H54 (cell line): Measurements from ENCODE around the gene KRABD2.
"Not testable (repeated sequence)": the region's sequence is repeated elsewhere in the genome, so short reads cannot be mapped to it uniquely, and the experiment has no call there.

Experiments used
- DNase-seq: peaks from one replicate; pipeline ENCODE4 v3.0.0; 2011; ENCODE audit warnings: low spot score, mixed read lengths; ENCODE audit not compliant: insufficient read length
- FAIRE-seq: peaks from 3 replicates; lab custom pipeline; 2011; peaks lifted over from hg19 to GRCh38; lab: Jason Lieb, UNC
- POLR2A ChIP-seq: IDR thresholded peaks from 2 replicates; pipeline ENCODE4 v1.6.1; 2011; ENCODE audit warnings: low read depth, mild to moderate bottlenecking, low read length

The KRABD2 gene

DNA sequence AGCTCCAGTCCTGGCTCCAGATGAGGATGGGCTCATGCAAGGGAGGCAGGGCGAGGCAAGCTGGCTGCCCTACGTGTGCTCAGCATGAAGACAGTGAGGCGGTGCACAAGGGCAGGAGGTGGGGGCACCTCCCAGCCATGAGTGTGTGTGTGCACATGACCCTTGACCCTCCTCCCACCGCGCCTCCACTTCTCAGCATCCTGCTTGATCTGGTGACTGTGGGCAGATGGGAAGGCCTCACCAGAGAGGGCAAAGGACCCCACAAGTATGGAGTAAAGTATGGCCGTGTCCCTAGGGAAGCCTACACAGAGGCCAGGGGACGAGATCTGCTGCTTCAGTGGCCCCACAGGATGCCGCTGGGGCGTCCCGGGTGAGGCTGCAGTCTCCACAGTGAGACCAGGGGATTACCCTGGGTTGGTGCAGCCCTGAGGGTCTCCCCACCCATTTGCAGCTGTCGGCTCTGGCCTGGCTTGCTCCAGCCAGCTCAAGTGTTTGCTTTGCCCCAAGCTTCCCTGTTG lies 29.1 kb upstream of the KRABD2 start:
- TF ChIP-seq POLR2A = no peak
- no peak for DNase-seq
- no peak for FAIRE-seq

DNA sequence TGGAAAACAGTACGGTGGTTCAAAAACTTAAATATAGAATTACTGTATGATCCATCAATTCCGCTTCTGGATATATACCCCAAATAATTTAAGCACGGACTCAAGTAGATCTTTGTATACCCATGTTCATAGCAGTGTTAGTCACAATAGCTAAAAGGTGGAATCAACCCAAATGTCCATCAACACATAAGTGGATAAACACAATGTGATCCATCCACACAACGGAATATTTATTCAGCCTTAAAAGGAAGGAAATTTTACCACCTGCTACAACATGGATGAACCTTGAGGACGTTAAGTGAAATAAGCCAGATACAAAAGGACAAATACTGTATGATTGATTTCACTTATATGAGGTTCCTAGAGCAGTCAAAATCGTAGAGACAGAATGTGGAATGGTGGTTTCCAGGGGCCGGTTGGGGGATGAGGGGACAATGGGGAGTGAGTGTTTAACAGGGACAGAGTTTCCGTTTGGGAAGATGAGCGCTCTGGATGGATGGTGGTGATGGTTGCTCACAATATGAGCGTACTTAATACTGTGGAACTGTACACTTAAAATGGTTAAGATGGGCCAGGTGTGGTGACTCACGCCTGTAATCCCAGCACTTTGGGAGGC lies 26.5 kb upstream of the KRABD2 start:
- DNase-seq = no peak
- FAIRE-seq = no peak
- no peak for TF ChIP-seq POLR2A

DNA sequence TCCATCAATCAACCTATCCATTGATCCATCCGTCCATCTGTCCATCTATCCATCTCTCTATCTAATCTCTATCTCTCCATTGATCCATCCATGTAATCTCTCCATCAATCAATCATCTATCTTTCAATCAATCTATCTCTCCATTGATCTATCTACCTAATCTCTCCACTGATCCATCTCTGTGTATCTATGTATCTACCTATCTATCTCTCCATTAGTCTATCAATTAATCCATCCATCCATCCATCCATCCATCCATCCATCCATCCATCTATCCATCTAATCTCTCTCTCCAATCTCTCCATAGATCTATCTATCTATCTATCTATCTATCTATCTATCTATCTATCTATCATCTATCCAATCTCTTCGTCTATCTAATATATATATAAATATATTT lies 24.6 kb upstream of the KRABD2 start:
- no peak for FAIRE-seq
- TF ChIP-seq POLR2A = no peak
- DNase-seq = no peak

DNA sequence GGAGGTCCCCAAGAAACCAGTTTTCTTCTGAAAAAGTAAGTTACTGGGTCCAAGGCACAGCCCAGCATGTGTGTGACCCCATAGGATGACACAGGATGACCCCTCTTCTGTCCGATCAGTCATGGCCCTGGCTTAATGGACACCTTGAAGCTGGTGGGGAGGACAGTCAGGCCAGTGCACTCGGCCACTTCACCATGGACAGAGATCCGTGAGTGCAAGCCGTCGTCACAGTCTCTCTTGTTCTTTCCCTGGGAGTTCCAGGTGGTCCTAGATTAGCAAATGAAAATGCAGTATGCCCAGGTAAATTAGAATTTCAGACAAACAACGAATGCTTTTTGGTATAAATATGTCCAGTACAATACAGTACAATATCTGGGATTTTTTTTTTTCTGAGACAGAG lies 22.5 kb upstream of the KRABD2 start:
- DNase-seq (no peak), FAIRE-seq (no peak)
- TF ChIP-seq POLR2A = no peak

DNA sequence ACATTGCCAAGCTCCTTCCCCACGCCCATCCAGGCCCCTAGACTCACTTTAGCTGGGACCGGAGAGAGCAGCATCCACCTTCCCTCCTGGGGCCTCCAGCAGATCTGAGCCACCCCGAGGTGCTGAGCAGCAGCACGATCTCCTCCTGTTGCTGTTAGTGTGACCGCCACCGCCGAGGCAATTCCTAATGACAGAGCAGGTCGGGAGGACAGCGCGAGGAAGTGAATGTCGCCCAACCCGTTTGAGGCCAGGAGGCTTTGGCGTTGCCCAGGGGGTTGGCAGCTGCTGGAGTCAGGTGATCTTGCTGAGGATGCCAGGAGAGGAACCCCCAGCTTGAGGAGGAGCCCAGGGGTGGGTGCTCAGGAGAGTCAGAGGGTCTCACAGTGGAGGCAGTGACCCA lies 21.1 kb upstream of the KRABD2 start, which contains the start of gene RNF222:
TSS of gene RNF222 (minus strand) at position 192 of the 400 bp plus-strand sequence. CDS start 4,366 bp downstream, outside the sequence.
- no peak for DNase-seq
- no peak for TF ChIP-seq POLR2A
- no peak for FAIRE-seq

DNA sequence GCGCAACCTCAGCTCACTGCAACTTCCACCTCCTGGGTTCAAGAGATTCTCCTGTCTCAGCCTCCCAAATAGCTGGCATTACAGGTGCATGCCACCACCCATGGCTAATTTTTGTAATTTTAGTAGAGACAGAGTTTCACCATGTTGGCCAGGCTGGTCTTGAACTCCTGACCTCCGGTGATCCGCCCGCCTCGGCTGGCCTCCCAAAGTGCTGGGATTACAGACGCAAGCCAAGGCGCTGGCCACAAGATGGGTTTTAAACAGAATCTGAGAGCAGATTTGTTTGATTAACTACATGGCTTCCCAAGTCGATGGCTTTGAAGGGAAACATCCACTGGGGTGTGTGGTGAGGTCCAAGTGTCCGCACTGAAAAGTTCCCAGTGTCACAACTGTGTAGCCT lies 18.0 kb upstream of the KRABD2 start:
- not testable (repeated sequence) for FAIRE-seq, DNase-seq

DNA sequence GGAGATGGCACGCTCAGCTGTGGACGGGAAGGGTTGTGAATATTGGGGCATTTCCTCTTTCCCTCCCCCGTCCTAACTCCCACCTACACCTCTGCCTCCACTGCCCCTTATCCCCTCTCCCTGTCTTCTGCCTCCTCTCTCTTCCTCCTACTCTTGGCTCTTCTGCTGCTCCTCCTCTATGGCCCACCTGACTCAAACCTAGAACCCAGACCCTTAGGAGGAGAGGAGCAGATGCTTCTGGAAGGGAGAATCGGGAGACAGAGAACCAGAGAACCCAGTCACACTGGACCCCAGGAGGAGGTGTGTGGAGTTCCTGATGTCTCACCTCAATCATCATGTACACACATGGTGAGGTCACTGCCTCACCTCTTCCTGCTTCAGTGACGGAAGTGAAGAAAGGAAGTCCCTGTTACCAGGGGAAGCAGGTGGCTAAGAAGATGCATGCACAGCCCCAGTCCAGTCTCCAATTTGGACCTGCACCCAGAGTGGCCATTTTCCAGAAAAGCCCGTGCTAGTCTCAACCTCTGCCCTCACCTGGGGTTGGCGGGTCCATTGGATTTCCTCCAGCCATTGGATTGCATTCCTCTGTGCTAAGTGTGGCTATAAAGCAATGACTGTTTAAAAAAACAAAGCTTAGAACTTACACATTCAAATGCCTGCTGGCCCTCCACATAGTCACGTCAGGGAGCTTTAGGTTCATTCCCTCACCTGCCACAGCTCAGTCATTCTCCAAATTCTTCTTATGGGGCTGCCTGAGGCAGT lies 17.1 kb upstream of the KRABD2 start:
- peak; percentile 67 for FAIRE-seq
- TF ChIP-seq POLR2A = no peak
- peak; percentile 55 for DNase-seq

DNA sequence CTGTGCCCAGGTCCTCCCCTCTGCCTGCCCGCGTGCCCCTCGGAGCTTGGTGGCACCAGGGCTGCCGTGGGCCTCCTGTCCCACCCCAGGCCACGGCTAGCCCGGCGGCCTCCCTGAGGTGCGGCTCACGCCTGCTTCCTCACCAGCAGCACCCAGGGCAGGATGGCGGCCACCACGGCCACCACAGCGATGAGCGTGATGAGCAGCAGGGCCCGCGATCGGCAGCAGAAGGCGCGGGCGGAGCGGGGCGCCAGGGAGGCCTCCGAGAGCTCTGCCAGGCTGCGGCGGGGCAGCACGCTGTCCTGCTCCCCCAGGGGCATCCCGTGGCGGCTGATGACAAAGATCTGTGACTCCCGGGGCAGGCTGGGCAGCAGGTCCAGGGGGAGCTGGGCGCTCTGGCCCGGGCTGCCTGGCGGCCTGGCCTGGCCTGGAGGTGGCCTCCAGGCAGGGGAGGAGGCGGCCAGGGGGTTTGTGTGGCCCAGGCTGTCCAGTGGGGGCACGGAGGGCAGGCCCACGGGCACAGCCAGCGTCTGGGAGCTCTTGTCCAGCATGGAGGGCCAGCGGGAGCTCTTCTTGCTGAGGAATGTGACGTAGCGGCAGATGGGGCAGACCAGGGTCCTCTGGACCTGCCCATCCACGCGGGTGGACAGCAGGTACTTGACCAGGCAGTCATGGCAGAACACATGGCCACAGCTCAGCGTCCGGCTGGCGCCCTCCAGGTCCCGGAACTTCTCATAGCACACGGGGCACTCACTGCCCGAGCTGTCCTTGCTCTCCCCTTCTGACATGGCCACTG lies 16.4 kb upstream of the KRABD2 start:
- DNase-seq (no peak), FAIRE-seq (no peak)
- TF ChIP-seq POLR2A = no peak

DNA sequence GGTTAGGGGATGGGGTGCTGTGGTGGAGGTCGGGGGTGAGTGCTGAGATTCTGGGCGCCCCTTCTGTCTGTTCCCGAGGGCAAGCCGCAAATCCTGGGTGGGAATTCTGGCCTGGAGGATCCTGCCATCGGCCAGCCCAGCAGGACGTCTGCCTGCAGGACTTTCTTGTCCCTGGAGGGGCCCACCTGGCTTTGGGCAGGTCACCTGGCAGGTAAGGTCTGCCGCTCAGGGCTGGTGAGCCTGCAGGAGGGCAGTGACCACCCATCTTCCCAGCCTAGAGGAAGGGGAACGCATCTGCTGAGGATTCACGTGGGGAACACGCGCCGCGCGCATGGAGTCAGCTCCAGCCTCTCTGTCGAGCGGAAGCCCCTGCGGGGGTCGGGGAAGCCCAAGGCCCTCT lies 15.8 kb upstream of the KRABD2 start:
- FAIRE-seq = no peak
- no peak for TF ChIP-seq POLR2A
- no peak for DNase-seq

DNA sequence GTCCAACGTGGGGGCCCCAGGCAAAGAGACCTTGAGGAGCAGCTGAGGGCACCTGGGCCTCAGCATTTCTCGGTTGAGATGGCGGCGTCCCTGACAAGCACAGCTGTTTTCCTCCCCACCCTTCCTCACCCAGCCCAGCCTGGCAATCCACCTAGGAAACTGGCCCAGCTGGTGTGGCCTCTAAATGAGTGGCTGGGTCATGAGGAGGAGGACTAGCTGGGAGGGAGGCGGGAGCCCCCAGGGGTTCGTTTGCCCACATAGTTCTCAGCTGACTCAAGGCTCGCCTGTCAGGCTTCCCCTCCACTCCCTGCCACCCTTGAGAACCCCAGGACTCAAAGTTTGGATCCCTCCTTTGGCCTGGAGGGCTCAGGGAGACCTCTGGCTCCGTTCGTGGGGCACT lies 15.2 kb upstream of the KRABD2 start:
- TF ChIP-seq POLR2A = no peak
- FAIRE-seq (no peak), DNase-seq (peak; percentile 68)

DNA sequence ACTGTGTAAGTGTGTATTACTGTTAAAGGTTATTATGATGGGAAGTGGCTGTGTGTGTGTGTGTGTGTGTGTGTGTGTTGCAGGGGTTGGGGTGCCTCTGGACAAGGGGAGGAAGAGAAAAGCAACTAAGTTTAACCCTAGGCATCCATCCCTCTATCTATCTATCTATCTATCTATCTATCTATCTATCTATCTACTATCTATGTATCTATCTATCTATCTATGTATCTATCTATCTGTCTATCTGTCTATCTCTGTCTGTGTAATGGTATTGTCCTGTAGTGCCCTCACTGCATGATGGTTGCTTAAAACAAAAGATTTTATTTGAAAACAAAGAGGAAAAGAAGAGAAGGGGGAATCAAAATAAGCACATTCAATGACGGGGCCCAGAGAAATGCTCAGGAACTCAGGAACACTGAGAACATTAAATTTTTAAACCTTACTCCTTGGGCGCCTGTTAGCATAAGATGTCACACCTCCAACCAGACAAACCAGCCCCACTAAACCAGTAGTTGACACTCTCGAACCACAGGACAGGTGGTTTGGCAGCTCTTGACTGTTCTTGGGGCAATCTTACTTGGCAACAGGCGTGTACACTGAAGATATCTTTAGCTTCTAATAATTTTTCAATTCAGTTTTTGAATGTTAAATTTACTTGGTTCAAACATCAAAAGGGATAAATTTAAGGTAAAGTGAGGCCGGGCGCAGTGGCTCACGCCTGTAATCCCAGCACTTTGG lies 11.6 kb upstream of the KRABD2 start:
- no peak for TF ChIP-seq POLR2A
- DNase-seq (no peak), FAIRE-seq (no peak)

DNA sequence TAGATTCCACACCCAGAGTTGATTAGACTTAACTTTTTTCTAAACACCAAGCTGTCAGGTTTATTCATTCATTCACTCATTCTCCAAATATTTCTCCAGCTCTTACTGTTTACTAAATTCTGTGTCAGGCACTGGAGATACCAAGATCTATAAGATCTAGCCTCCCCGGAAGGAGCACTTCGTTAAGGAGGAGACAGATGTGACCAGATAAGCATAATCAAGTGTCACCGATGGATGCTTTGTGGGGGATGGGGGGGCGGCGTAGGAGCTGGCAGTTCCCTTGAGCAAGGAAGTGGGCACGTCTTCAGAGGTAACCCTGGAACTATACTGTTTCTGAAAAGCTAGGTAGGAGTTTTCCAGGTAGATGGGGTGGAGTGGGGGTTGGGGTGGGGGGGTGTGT lies 10.3 kb upstream of the KRABD2 start:
- no peak for DNase-seq
- FAIRE-seq = no peak
- no peak for TF ChIP-seq POLR2A

DNA sequence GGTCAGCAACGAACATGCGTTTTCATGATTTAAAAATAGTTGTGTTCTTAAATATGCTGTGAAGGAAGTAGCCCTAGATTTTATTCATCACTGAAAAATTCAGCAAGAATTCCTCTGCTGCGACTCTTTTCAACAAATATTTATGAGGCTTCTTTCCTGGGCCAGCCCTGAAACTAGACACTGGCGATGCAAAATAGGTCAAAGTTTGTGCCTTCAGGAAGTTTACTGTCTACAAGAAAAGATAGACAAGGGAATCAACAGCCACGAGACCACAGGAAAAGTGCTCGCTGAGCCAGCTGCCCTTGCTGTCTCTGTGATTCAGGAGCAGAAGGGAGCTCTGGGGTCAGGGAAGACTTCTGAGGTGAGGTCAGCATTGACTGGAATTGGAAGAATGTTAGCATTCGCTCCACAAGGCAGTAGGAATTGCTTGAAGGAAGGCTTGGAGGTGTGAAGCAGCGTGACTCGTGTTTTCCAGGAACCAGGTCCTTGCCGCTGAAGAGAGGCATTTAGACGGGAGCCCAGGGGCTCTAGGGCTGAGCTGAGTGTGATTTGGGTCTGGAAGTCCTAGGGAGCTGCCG lies 8.4 kb upstream of the KRABD2 start:
- TF ChIP-seq POLR2A = no peak
- peak; percentile 86 for FAIRE-seq

More for the DNA sequence above, 8.4 kb upstream of the KRABD2 start:
- peak; percentile 80 for DNase-seq
